Measurements from ENCODE around the gene ZNF69.
"Not testable (repeated sequence)": the region's sequence is repeated elsewhere in the genome, so short reads cannot be mapped to it uniquely, and the experiment has no call there.

GRCh38 chr19:11889901-11890300, 2.3 kb downstream of the ZNF69 start:
- TF ChIP-seq YY1 (IDR thresholded peaks at IDR 0.05; ENCODE audit: insufficient read depth, insufficient read length); ZNF274 (IDR thresholded peaks at IDR 0.05; ENCODE audit: low read depth, low read length); SUZ12 (IDR thresholded peaks at IDR 0.05; ENCODE audit: extremely low read depth, insufficient read depth, insufficient read length): not testable (repeated sequence)
